ENCODE data around the gene LZTS2.

Gene LZTS2

DNA sequence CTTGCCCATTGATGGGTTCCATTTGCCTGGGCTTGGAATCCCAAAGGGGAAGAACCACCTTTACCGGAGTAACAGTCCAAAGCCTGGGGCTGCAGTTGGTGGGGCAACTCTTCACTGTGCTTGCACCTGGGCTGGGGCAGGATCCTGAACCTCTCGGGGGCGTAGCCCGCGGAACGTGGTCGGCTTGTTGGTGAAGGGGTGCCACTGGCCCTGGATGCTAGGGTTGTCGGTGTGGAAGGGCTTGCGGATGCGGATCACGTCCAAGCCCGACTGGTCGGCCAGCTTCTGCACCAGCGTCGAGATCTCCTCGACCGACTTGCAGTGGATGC is 13.0 kb upstream of the LZTS2 start:
- peaks cover 51% of the 10 kb centered on the region for H3K79me2 ChIP-seq (ENCODE audit: insufficient read depth, low read length)
- H3K4me1 ChIP-seq (ENCODE audit: insufficient read depth, low read length, poor library complexity, severe bottlenecking) = peaks cover 33% of the 10 kb centered on the region
- H3K4me2 ChIP-seq (ENCODE audit: low read depth, low read length, poor library complexity, severe bottlenecking) = peak overlapping the region; percentile 89
- H3K27me3 ChIP-seq (ENCODE audit: insufficient read depth, low read length, poor library complexity, severe bottlenecking) = no peaks in the 10 kb centered on the region
- no peaks in the 10 kb centered on the region for H3F3A ChIP-seq (ENCODE audit: low read depth)
- TF ChIP-seq, protein P1, sequence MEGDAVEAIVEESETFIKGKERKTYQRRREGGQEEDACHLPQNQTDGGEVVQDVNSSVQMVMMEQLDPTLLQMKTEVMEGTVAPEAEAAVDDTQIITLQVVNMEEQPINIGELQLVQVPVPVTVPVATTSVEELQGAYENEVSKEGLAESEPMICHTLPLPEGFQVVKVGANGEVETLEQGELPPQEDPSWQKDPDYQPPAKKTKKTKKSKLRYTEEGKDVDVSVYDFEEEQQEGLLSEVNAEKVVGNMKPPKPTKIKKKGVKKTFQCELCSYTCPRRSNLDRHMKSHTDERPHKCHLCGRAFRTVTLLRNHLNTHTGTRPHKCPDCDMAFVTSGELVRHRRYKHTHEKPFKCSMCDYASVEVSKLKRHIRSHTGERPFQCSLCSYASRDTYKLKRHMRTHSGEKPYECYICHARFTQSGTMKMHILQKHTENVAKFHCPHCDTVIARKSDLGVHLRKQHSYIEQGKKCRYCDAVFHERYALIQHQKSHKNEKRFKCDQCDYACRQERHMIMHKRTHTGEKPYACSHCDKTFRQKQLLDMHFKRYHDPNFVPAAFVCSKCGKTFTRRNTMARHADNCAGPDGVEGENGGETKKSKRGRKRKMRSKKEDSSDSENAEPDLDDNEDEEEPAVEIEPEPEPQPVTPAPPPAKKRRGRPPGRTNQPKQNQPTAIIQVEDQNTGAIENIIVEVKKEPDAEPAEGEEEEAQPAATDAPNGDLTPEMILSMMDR (conservative IDR thresholded peaks at IDR 0.05; ENCODE audit: low read length) = no peak
- TF ChIP-seq EZH2phosphoT487 (IDR thresholded peaks at IDR 0.05; ENCODE audit: borderline replicate concordance) = no peak
- H3K9ac ChIP-seq (ENCODE audit: low read depth, low read length, poor library complexity, severe bottlenecking) = peak overlapping the region; percentile 93
- no peaks in the 10 kb centered on the region for H3K9me2 ChIP-seq (replicated peaks; ENCODE audit: low read depth, low read length)
- H2AFZ ChIP-seq (ENCODE audit: low read length) = peak overlapping the region; percentile 99; the same call in 1 of the 2 replicates
- no peaks in the 10 kb centered on the region for H3K9me3 ChIP-seq (ENCODE audit: insufficient read depth, low read depth, low read length)
- peak overlapping the region; percentile 99 for H3K4me3 ChIP-seq (ENCODE audit: low read length, poor library complexity, severe bottlenecking)
- H3K36me3 ChIP-seq (ENCODE audit: insufficient read depth, low read length) = peaks cover 12% of the 10 kb centered on the region; the same call in 1 of the 2 replicates
- H4K20me1 ChIP-seq (ENCODE audit: insufficient read depth, low read length, poor library complexity, severe bottlenecking) = peaks cover 23% of the 10 kb centered on the region

DNA sequence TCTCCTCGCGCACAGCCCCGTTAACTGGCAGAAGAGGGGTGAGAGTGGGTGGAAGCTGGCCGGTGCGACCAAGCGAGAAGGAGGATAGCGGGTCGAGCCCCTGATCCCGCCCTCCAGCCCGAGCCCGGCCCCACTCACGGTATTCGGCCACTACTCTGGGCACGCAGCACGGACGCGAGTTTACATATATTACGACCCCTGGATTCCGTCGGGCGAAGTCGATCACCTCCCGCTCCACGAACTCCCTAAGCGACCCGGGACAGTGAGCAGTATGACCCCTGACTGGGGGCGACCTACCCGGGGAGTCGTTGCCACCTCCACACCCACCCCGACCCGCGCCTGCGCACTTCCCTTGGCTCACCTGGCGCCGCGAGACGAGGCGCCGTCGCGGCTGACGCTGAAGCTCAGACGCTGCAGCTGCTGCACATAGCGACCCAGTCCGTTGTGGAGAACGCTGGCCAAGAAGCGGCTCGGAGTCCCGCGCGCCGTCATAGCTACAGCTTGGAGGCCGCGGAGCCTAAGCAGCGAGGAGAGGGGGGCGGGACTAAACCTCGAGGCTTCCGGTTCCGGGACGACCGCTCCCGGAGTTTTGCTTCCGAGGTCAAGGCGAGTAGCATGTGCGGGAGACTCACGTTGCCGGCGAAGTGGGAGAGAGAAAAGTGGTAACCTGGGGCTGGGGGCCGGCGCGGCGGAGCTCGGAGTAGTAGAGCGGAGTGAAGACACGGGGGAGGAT is 12.5 kb upstream of the LZTS2 start, which contains the start of the genes MRPL43 and TWNK:
TSS of gene MRPL43 (minus strand) at position 546 of the 733 bp plus-strand sequence. CDS start at position 492, 54 bp downstream.
TSS of gene TWNK (plus strand) at position 592 of the 733 bp plus-strand sequence. CDS start 668 bp downstream, outside the sequence.
- Histone ChIP-seq H4K20me1 (ENCODE audit: insufficient read depth, low read length, poor library complexity, severe bottlenecking) (peaks cover 23% of the 10 kb centered on the region), H3K9ac (ENCODE audit: low read depth, low read length, poor library complexity, severe bottlenecking) (peak within 1 kb of the TSS; percentile 93), H3K4me3 (ENCODE audit: low read length, poor library complexity, severe bottlenecking) (peak within 1 kb of the TSS; percentile 99), H3K4me2 (ENCODE audit: low read depth, low read length, poor library complexity, severe bottlenecking) (peak within 1 kb of the TSS; percentile 89), H3K36me3 (ENCODE audit: insufficient read depth, low read length) (peaks cover 12% of the 10 kb centered on the region; the same call in 1 of the 2 replicates), H3F3A (ENCODE audit: low read depth) (no peaks in the 10 kb centered on the region), H3K9me2 (replicated peaks; ENCODE audit: low read depth, low read length) (no peaks in the 10 kb centered on the region), H3K27me3 (ENCODE audit: insufficient read depth, low read length, poor library complexity, severe bottlenecking) (no peaks in the 10 kb centered on the region), H2AFZ (ENCODE audit: low read length) (peak within 1 kb of the TSS; percentile 99), H3K4me1 (ENCODE audit: insufficient read depth, low read length, poor library complexity, severe bottlenecking) (peaks cover 33% of the 10 kb centered on the region), H3K79me2 (ENCODE audit: insufficient read depth, low read length) (peaks cover 51% of the 10 kb centered on the region), H3K9me3 (ENCODE audit: insufficient read depth, low read depth, low read length) (no peaks in the 10 kb centered on the region)
- TF ChIP-seq EZH2phosphoT487 (IDR thresholded peaks at IDR 0.05; ENCODE audit: borderline replicate concordance) = no peak
- TF ChIP-seq, protein P1 (conservative IDR thresholded peaks at IDR 0.05; ENCODE audit: low read length) = no peak

DNA sequence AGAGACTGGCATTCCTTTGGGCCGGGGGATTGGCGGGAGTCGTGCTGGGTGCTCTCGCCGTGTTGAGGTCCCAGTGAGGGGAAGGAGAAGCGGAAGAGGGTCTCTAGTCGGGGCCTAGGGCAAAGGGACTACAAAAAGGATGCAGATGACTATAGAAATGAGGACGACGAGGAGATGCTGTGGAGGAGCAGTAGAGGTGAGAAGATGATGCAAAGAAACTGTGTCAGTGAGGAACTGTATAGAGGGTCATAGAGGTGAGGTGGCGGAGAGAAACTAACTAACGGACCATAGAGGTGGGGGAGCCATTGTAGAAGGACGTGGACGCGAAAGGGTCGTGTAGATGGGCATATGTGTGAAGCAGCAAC is 11.9 kb upstream of the LZTS2 start:
- Histone ChIP-seq H3K9me3 (ENCODE audit: insufficient read depth, low read depth, low read length) (no peaks in the 10 kb centered on the region), H3K79me2 (ENCODE audit: insufficient read depth, low read length) (peaks cover 51% of the 10 kb centered on the region), H4K20me1 (ENCODE audit: insufficient read depth, low read length, poor library complexity, severe bottlenecking) (peaks cover 23% of the 10 kb centered on the region), H3K27me3 (ENCODE audit: insufficient read depth, low read length, poor library complexity, severe bottlenecking) (no peaks in the 10 kb centered on the region), H3K9ac (ENCODE audit: low read depth, low read length, poor library complexity, severe bottlenecking) (peak overlapping the region; percentile 93), H3K4me3 (ENCODE audit: low read length, poor library complexity, severe bottlenecking) (peak overlapping the region; percentile 99), H3F3A (ENCODE audit: low read depth) (no peaks in the 10 kb centered on the region), H2AFZ (ENCODE audit: low read length) (peak overlapping the region; percentile 99), H3K9me2 (replicated peaks; ENCODE audit: low read depth, low read length) (no peaks in the 10 kb centered on the region), H3K36me3 (ENCODE audit: insufficient read depth, low read length) (peaks cover 12% of the 10 kb centered on the region; the same call in 1 of the 2 replicates), H3K4me2 (ENCODE audit: low read depth, low read length, poor library complexity, severe bottlenecking) (peak overlapping the region; percentile 89), H3K4me1 (ENCODE audit: insufficient read depth, low read length, poor library complexity, severe bottlenecking) (peaks cover 33% of the 10 kb centered on the region)
- TF ChIP-seq, protein P1 (conservative IDR thresholded peaks at IDR 0.05; ENCODE audit: low read length) = no peak
- TF ChIP-seq EZH2phosphoT487 (IDR thresholded peaks at IDR 0.05; ENCODE audit: borderline replicate concordance) = no peak
